ENCODE data around the gene ASB11.

DNA sequence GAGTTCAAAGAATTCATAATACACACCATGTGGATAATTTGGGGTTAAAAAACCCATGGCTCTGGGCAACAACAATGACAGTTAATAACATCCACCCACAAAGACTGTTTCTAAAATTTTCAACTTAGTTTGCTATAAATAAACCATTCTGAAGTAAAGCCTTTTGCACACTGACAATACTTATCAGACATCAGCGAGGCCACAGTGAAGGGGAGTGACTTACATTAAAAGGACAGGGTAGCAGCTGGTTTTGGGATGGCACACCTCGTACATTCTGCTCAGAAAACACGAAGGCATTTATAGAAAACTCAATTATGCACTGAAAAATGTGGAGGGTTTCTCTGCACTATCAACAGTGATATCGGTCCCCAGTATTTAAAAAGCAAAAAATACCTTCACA lies 4.9 kb upstream of the ASB11 start:
- no peak for TF ChIP-seq POLR2A (IDR thresholded peaks at IDR 0.05; ENCODE audit: low read length)
- no peak for TF ChIP-seq GATA1 (IDR thresholded peaks at IDR 0.05; ENCODE audit: low read depth, low read length)

All from erythroblast (primary cell).